LNCaP clone FGC (cell line): ENCODE results near the gene KRTAP9-7.

ENCODE experiments used
- DNase-seq: peaks from one replicate; pipeline ENCODE4 v3.0.0-alpha.2; 2011; ENCODE audit warnings: low read depth
- H3K4me3 ChIP-seq: 2 replicates; pipeline ENCODE4 v1.5.1; 2011; ENCODE audit warnings: mild to moderate bottlenecking, low read depth, low read length, control low read depth
- TF ChIP-seq, protein P1 (sequence below): IDR thresholded peaks from 2 replicates; pipeline ENCODE4 v1.5.1; 2012; ENCODE audit warnings: mild to moderate bottlenecking; ENCODE audit not compliant: control insufficient read depth, insufficient read depth; ENCODE audit errors: extremely low read depth

Gene KRTAP9-7

GRCh38 chr17:41287050-41287449 is 11.6 kb downstream of the KRTAP9-7 start:
- TF ChIP-seq, protein P1, sequence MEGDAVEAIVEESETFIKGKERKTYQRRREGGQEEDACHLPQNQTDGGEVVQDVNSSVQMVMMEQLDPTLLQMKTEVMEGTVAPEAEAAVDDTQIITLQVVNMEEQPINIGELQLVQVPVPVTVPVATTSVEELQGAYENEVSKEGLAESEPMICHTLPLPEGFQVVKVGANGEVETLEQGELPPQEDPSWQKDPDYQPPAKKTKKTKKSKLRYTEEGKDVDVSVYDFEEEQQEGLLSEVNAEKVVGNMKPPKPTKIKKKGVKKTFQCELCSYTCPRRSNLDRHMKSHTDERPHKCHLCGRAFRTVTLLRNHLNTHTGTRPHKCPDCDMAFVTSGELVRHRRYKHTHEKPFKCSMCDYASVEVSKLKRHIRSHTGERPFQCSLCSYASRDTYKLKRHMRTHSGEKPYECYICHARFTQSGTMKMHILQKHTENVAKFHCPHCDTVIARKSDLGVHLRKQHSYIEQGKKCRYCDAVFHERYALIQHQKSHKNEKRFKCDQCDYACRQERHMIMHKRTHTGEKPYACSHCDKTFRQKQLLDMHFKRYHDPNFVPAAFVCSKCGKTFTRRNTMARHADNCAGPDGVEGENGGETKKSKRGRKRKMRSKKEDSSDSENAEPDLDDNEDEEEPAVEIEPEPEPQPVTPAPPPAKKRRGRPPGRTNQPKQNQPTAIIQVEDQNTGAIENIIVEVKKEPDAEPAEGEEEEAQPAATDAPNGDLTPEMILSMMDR, result no peak
- H3K4me3 ChIP-seq, result no peak overlapping the region
- no peak for DNase-seq

GRCh38 chr17:41294016-41294415 is 18.5 kb downstream of the KRTAP9-7 start:
- no peak overlapping the region for H3K4me3 ChIP-seq
- DNase-seq, result no peak
- TF ChIP-seq, protein P1, result no peak

GRCh38 chr17:41296846-41297245 is 21.3 kb downstream of the KRTAP9-7 start:
- TF ChIP-seq, protein P1, result no peak
- H3K4me3 ChIP-seq, result no peak overlapping the region
- DNase-seq, result no peak

GRCh38 chr17:41298458-41299135 is 23.1 kb downstream of the KRTAP9-7 start:
- TF ChIP-seq, protein P1, result no peak
- H3K4me3 ChIP-seq, result no peak overlapping the region

DNA sequence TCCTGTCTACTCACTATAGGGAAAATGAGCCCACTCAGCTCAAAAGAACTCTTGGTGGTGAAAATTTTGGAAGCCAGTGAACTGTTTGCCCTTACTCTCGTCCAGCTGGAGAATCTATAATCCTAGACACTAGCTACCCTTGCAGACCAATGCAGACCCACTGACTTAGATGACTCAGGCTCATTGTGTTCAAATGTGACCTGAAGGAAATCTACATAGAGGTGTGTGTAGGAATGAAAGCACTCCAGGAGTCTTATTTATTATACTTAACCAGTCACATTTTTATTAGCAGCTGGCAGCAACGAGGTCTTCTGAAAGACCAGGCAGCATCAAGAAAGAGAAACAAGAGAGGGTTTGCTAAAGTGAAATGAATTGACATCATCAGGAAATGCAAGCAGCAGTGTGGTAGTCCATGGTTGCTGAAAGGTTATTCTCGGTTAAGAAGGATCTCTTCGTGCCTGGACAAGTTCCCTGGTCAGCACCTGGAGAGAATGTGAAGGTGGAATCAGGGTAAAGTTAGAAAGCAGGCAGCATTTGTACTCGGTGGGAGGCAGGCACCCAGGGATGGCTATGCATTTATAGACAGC is 25.8 kb downstream of the KRTAP9-7 start:
- no peak for DNase-seq
- TF ChIP-seq, protein P1, result no peak
- H3K4me3 ChIP-seq, result no peak overlapping the region

More at GRCh38 chr17:41298458-41299135, 23.1 kb downstream of the KRTAP9-7 start:
- DNase-seq, result no peak

- TF ChIP-seq, protein P1, result no peak
- no peak for DNase-seq
- H3K4me3 ChIP-seq, result no peak within 1 kb of the TSS
Measured at GRCh38 chr17:41301916-41302901, 26.7 kb downstream of the KRTAP9-7 start, which contains the start of gene KRTAP29-1. Gene KRTAP29-1 (minus strand): TSS chr17:41302851. CDS start chr17:41302851, 0 bp downstream.
